Activated gamma-delta T cell (primary cell): ENCODE results near the gene ITIH5.

ENCODE experiments used
- DNase-seq: peaks from one replicate; lab custom pipeline; 2025; lab: John Stamatoyannopoulos, UW

ITIH5 gene

DNA sequence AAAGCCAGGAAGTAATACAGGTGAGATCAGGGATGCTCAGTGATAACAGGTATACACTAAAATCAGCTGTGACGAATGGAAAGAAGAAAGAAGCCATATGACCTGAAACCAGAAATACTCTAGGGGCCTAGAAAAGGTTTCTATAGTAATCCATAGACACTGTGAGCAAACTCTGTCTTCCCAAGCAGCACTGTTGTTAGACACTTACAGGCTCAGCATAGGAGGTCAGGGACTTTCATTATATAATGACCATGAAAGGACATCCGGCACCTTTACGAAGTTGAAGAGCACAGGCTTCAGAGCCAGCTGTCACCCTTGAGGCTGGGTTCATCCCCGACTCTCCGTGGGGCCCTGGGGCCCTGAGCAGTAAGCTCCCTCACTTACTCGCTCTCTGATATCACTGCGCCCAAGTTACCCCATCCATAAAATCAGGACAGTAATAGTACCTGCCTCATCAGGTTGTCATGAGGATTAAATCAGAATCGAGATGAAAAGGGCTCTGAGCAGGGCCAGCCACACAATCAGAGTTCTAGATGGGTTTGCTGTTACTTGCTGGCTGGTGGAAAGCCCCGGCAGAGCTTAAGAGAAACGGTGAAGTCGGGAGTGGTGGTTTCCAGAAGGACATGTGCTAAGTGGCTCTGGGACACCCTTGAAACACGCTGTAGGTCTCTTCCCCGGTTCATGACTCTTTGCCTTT, 79.5 kb downstream of the ITIH5 start:
- DNase-seq: no peak

DNA sequence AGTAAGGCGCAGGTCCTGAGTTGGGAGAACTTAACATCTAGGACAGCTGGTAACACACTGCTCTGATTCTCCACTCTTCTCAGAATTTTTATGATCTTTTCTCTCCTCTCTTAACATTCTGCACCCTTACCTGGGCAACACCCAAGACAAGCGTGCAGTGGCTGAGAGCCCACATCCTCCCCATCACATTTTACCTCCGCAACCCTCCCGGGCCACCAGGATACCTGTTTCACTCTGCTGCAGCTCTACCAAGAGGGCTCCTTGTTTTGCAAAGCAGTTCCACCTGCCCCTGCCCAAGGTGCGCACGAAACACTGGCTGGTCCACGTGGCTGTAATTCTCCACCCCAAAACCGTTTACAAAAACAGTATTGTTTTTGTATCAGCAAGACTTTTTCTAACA, 81.5 kb downstream of the ITIH5 start:
- DNase-seq: no peak

DNA sequence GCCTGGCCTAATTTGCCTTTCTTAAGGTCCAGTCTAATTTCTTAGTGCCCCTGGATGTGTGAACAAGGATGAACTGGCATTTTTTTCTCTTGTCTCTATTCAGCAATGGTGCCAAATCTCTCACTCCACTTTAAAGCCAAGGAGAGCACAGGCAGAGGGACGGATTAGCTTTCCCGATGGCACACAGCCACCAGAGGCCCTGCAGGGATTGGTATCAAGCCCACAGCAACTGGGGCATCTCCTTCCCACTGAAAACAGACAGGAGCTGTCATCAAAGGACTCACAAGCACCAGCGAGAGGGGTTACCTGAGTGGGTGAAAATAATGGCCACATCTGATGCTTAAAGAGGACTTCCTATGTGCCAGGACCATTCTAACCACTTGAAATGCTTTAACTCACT, 83.1 kb downstream of the ITIH5 start:
- DNase-seq: no peak

DNA sequence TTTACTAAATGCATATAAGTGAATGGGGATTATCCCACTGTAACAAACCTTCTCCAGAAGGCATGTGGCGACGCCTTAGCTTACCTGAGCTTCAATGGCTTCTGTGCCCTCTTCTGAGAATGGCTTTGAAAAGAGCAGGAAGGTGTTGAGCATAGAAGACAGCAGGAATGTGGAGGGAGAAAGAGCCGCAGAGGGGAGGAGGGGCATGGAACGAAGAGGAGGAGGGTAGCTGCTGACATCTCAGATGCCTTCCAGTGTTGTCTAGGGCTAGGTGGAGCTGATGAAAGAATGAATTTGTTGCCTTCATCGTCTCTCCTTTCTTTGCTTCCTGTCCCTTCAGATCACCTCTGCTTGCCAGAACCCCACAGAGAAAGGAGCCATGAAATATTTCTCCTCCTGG, 86.2 kb downstream of the ITIH5 start:
- no peak for DNase-seq

DNA sequence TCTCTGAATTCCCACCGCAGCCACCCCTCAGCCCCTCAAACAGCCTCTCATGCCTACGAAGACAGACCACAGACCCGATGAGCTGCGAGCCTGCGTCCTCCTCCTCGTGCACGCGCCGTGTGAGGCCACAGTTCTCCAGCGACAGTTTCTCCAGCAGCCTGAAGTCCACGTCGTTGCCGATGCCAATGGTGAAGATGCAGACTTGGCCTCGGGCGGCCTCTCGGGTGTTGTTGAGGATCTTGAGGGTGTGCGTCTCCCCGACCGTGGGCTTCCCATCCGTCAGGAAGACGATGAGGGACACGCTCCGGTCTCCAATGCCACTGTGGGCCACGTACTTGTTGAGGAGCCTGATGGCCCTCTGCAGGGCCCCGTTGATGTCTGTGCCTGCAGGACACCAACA, 87.1 kb downstream of the ITIH5 start:
- DNase-seq: no peak

DNA sequence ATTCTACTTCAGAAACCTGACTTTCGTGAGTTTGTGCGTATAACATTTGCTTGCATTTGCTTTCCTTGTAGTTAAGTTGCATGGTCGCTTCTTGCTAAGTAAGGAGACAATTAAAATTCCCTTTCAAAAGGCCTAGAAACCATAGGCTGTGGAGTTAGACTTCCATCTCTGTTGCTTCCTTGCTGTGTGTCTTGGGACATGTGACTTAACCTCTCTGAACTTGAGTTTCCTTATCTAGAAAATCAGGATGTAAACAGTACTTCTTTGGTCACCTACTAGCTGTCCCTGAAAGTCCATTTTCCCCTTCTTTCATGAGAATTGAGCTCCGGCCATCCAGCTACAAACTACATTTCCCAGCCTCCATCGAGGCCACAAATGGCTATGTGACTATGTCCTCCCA, 89.2 kb downstream of the ITIH5 start:
- DNase-seq: no peak

DNA sequence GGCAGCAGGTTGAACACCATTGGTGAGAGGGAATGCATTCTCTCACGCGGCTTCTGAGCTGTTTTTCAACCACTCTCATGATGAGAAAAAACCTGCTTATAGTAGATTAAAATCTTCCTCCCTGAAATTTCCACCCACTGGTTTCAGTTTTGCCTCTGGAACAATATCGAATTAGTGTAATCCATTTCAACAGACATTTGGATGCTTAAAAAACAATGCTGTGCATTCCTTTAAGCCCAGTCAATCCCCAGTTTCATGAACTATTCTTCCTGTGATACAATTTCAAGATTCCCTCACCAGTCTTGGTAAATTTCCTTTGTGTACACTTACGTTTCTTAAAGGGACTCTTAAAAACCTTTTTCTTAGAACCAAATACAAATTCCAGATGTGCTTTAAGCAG, 89.6 kb downstream of the ITIH5 start:
- DNase-seq: no peak

DNA sequence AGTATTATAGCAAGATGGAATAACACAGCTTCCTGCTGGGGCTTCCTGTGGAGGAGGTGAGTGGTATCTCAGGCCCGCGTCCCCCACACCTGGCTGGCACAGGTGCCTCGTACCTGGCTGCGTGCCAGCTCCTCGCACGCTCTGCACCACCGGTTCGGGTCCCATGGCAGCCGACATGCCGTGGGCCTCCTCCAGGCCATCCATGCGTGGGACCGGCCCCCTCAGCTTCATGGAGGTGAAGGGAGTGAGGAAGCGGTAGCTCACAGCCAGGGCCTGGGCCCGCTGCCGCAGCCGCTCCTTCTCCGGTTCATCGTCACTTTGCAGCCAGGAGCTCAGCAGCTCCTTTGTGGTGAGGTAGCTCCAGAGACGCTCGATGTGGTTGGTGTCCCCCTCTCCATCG, 90.4 kb downstream of the ITIH5 start:
- DNase-seq: no peak

DNA sequence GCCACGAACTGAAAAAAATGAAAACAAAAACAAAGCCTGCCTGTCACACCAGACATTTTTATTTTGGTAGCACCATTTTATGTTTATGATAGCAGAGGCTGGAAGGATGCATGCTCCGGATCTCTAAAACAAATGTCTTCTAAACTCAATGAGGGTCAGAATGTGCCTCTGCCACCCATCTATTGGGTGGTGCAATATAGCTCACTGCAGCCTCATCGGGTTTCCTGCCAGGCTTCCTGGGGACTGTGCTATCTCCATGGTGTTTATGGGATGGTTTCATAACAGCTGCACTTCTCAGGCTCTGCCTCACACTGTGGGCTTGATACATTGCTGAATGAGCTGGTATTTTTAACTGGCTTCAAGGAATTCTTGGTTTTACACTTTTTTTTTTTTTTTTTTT, 94.4 kb downstream of the ITIH5 start:
- DNase-seq: no peak

DNA sequence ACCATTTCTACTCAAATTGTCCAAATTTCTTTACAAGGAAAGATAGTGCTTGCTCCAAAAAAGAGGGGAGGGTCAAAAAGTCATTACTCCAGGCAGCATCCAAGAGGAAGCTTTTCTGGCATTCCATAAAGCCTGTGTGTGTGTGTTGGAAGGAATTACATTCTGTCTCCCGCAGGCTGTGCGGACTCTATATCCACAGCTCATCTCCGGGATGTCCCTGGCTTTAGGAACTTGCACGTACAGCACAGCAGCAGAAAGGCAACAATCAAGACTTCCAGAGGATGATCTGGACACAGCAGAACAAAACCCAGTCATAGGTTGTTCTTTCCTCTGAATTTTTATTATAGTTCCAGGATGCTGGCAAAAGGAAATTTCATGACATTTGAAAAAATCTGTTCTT, 94.8 kb downstream of the ITIH5 start:
- no peak for DNase-seq

DNA sequence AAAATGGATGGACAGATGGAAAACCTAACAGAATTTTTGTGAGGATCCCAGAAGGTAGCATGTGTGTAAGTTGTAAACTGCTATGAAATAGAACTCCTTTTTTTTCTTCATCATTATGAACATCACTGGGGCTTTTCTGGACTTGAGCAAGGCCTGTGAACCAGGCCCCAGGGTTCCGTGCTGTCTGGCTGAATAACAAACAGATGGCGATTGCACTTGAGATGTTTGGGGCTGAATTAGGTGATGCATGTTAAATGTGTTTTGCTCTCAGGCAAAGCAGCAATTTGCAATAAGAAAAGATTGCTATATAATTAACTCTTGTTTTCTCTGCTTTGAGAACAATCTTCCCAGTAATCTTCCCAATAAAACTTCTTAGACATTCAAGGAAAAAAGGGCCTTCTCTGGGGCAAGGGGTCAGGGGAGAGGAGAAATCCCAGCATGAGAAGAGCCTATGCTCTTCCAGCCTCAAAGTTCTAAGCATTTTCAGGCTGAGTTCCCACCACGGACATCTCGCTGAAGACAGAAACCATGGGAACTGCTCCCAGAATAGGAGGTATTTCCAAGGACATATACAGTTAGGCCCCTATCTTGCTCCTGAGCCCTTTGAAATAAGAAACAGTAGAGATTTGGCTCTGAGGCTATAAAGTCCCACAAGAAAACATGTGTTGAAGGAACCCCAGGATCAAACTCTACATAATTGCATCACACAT, 98.7 kb downstream of the ITIH5 start:
- DNase-seq: no peak

DNA sequence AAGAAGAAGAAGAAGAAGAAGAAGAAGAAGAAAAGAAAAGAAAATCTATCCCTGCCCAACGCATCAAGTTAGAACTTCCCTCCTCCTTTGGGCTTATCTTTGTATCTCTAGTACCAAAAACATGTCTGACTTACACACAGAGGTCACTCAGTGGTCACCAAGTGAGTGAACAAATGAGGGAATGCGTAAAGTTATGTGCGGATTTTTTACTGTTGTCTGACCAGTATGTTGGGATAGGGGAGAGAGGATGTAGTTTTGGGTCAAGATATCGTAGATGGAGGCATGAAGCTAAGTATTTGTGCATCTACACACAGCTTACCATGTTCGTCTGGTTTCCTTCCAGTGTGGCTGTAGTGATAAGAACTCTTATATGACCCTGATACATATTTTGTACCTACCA, 99.9 kb downstream of the ITIH5 start:
- no peak for DNase-seq

DNA sequence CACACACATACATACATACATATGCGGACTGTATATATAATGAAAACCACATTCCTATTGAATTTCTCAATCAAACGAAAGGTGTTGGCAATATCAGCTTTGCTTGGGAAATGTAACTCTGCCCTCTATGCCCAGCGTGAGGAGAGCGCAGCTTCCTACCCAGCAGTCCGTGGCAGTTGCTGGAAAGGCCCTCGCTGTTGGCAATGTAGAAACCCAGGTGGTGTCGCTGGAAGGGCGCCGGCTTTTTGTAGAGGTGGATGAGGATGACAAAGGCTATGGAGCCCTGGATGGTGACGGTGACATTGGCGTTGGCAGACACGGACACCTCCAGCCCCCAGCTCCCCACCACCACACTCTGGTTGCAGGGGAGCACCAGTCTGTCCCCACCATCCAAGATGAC, 100.9 kb downstream of the ITIH5 start:
- DNase-seq: no peak

DNA sequence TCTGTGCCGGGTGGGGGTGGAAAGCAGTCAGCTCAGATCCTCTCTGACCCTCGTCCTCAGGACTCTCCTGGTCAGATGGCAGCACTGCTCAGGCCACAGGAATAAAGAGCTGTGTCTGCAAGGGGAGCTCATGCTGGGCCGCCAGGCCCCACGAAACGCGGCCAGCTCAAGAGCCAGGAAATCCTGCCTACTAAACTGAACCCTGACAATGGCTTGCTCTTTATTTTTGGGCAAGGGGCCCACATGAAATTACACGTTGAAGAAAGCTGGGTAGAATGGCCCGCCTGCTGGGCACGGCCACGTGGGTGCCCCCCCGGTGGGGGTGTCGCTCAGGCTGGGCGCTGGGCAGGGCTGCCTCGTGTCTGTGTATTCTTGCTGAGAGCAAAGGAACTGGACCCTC, 103.0 kb downstream of the ITIH5 start:
- no peak for DNase-seq

DNA sequence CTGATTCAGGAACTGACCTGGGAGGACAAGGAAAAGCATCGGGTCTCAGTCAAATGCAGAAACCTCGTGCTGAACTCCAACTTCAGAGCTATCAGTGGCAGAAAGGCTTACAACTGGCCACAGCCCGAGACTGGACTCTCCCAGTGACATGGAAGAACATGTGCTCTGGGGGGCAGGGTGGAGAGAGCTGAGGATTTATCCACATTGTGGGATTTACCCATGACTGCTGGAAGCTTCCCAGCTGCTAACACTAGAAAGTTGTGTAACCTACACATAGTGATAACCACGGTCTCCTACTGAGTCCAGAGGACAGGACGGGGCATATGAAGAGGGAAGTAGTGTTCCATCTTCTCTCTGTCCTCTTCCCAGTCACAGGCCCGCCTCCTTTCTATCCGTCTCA, 103.4 kb downstream of the ITIH5 start:
- DNase-seq: no peak

DNA sequence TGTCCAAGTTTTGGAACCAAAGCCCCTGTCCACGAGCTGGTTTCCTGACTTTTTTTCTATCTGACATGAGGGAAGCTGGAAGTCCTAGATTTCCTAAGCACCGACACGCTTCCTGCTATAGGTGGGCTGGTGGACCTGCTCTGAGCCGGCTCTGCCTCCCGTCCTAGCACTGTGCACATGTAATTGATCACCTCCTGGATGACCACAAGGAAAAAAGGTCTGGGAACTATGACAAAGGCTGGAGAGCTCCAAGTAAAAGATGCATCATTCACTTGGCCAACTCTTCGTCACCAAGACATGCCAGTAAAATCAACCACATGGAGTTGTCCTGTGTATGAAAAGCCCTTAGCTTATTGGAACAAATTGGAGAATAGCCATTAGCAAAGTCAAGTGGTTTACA, 104.8 kb downstream of the ITIH5 start:
- no peak for DNase-seq

DNA sequence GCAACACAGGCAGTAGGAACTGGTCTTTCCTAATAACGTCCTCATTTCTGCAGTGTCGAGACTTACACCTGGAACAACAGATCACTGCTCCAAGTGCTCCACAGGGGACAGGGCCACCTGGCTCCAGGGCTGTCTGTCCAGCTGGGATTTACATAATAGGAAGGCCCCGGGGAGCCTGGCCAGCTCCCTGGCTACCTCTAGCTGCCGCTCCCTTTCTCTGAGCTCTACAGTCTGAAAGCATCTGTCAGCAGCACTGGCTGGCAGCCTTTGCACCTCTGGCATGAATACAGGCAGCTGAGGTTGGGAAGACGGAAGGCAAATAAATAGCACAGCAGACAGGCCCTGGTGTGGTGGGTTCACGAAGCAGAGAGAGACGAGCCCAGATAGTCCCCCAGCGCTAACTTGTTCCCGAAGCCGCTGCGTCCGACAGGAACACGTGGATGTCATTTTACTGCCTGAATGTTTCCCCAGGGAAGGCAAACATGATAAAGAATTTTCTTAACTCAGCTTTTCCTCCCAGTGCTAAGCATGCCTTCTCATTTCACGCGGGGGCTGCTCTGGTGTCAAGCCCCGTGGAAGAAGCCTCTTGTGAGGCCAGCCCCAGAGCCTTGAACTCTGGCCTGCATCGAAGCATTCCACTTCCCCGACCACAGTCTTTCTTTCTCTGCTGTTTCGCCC, 105.4 kb downstream of the ITIH5 start:
- DNase-seq: no peak

DNA sequence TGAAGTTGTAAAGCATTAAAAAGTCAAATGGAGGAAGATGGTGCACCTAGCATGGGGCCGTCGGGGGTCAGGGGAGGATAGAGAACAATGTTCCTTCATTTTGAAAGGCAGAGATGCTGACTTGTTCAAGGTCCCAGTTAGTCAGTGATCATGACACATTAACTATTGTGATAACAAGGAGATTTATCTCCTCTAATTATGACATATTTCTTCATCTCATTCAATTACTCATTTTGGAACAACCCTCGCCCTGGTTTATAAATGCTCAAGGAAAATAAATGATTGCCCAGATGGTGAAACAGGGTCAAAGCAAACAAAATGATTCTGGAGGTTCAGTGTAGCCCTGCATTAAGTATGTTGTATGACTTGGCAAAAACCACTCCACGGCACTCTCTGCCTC, 106.2 kb downstream of the ITIH5 start:
- DNase-seq: no peak

DNA sequence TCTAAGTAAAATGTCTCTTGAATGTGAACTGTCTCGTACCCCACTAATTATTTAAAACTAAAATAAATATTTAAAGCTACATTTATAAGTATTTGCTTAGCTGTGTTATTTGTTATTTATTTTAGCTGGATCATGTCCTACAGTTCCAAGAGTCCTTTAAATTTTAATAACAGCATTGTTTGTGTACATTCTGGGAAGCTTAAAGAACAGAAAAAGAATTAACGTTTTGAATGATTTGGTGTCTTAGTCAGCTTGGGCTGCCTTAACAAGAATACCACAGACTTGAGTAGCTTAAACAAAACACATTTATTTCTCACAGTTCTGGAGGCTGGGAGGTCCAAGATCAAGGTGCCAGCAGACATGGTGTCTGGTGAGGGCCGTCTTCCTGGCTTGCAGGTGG, 107.4 kb downstream of the ITIH5 start:
- no peak for DNase-seq

DNA sequence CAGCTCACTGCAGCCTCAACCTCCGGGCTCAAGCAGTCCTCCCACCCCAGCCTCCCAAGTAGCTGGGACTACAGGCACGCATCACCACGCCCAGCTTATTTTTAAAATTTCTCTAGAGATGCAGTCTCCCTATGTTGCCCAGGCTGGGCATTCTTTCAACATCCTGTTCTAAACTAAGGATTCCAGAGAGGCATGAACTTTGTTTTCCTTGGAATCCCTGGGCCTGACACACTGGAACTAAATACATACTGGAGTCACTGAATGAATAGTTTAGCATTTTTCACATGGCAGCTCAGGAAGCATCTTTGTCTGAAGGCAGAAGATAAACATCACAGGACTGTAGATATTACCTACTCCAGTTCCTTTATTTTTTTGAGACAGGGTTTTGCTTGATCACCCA, 108.7 kb downstream of the ITIH5 start:
- no peak for DNase-seq

DNA sequence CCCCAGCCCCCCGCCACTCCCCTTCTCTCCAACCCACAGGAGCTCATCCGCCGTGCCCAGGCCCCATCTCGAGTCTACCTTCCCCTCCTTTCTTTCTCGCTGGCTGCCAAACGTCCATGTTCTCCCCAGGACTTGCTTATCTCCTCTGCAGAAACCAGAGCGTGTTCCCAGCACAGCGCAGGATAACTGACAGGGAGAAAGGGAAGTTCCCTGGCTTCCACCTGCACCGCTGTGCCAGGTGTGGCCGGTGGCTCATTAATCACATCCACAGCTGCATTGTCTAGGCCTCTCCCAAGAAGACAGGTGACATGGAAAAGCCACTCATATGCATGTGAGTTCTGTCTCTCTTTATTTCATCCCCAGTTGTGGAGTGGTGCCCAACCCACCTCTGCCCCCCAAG, 113.2 kb downstream of the ITIH5 start:
- no peak for DNase-seq

DNA sequence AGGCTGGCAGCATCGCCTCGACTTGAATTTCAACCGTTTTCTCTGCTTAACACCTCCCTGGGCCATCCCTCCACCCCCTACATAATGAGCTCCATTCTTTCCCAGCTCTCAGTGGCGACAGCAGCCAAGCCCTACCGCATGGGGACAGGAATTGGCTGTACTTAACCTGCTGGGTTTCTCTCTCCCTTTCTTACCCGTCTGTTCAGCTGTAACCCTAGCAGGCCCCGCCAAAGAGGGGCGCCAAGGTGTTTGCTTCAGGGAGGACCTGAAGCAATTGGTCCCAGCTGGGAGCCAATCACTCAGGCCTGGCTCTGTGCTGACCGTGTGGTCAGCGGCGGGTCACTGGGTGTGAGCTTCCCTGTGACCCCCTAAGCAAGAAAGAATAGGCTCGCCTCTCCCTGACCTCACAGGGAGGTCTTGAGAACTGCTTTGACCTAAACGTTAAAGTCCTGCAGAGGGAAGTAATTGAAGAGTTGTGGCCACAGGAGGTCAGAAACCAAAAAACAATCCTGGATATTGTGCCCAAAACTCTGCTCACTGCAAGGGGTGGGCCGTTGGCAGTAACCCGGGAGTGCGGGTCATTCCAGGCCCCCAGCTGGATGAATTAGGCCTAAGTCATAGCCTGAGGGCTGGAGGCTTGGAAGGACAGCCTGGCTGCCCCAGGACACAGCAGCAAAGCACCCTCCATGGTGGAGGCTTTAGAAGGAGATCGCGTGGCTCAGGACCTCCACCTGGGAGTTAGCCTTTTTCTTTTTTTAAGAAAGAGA, 114.6 kb downstream of the ITIH5 start:
- no peak for DNase-seq

DNA sequence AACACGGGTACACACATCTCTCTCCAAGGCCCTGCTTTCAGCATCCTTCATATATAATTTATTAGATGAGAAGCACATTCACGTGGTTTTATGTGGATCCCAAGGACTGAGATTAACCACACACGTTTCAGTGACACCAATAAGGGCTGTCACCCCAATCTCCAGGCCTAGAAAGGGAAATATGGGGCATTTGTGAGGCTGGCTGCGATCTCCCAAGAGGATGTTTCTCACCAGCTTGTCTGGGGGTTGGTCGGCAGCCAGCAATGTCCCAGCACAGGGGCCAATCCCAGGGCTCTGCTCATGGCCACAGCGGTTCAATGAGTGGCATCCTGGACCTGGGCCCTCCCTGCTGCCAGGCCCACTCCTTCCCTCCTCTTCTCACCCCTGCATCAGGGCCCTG, 115.5 kb downstream of the ITIH5 start:
- DNase-seq: no peak
